Uterus (tissue), 4 donors: ENCODE results near the gene VSTM2L. TPM values are rescaled to one million over a fixed set of nuclear protein-coding genes. Genes with fewer than 3 reads are reported as not detected.

Source experiments
- DNase-seq, 2 donors: peaks; one replicate each; pipeline ENCODE4 v3.0.0-alpha.2; 2019 to 2020
- H3K27ac ChIP-seq, 2 donors: fragments of 200-600 bp; sonication (generic); 1 replicate in 1 of 2; 2 replicates in 1 of 2; pipeline ENCODE4 v1.5.1; 2016 to 2018
- H3K27me3 ChIP-seq, 2 donors: fragments of 200-600 bp; sonication (generic); one replicate each; pipeline ENCODE4 v1.5.1; 2018 to 2019; ENCODE audit warnings: control low read depth in 1 of 2
- H3K36me3 ChIP-seq, 2 donors: fragments of 200-600 bp; sonication (generic); one replicate each; pipeline ENCODE4 v1.5.1; 2019; ENCODE audit warnings: control low read depth in 1 of 2
- H3K4me1 ChIP-seq, 2 donors: fragments of 200-600 bp; sonication (generic); one replicate each; pipeline ENCODE4 v1.5.1; 2018 to 2019; ENCODE audit warnings: control low read depth in 1 of 2
- H3K4me3 ChIP-seq, 2 donors: fragments of 200-600 bp; sonication (generic); 1 replicate in 1 of 2; 2 replicates in 1 of 2; pipeline ENCODE4 v1.5.1; 2018 to 2019; ENCODE audit warnings: mild to moderate bottlenecking in 1 of 2
- H3K9me3 ChIP-seq, 2 donors: fragments of 200-600 bp; sonication (generic); one replicate each; pipeline ENCODE4 v1.5.1; 2019; ENCODE audit warnings: control low read depth in 1 of 2
- CTCF ChIP-seq, 4 experiments: fragments of 200-600 bp in 2 of 4; fragments of 450-650 bp in 2 of 4; sonication (generic) in 2 of 4; IDR thresholded peaks; one replicate each; pipeline ENCODE4 v1.5.1; 2016 to 2019; ENCODE audit warnings: antibody characterized with exemption in 4 of 4, mild to moderate bottlenecking in 2 of 4, moderate library complexity in 1 of 4
- POLR2A ChIP-seq, 2 donors: fragments of 450-650 bp; IDR thresholded peaks; one replicate each; pipeline ENCODE4 v1.6.1; 2016; ENCODE audit warnings: antibody characterized with exemption in 2 of 2, mild to moderate bottlenecking in 1 of 2, moderate library complexity in 1 of 2
- intact Hi-C: fragments of 100-400 bp; cut with DNase I; formaldehyde crosslinking; loops from one replicate; pipeline ENCODE4 v1.15.1; 2023; ENCODE audit warnings: low total_unique reads
- total RNA-seq, 4 donors: library from RNA; depleted of rRNA in 3 of 4; stranded (reverse); fragments of >200 nt in 3 of 4; gene quantifications; one replicate each; pipeline versions ENCODE4 v1.1.0 to v1.2.4, GENCODE V29; 2014 to 2023
- donor health status: DM: yes; HTN: yes; CAD: no.

Gene VSTM2L
- total RNA-seq, 4 donors from 2014 or later: 0.29 to 5.7 (median 0.73) TPM

GRCh38 chr20:37885593-37886503, 17.1 kb upstream of the VSTM2L start:
- no peaks in the 10 kb centered on the region for H3K4me1 ChIP-seq
- TF ChIP-seq POLR2A (IDR thresholded peaks at IDR 0.05) (no peak), CTCF (IDR thresholded peaks at IDR 0.05) (no peak)
- H3K27me3 ChIP-seq: no peaks in the 10 kb centered on the region
- no peak for DNase-seq
- H3K36me3 ChIP-seq: no peaks in the 10 kb centered on the region
- intact Hi-C loops: no loop called here
- no peak overlapping the region for H3K27ac ChIP-seq
- H3K9me3 ChIP-seq: no peaks in the 10 kb centered on the region
- no peak overlapping the region for H3K4me3 ChIP-seq

GRCh38 chr20:37886851-37887297, 16.1 kb upstream of the VSTM2L start:
- no peaks in the 10 kb centered on the region for H3K4me1 ChIP-seq
- no peaks in the 10 kb centered on the region for H3K9me3 ChIP-seq
- TF ChIP-seq CTCF (IDR thresholded peaks at IDR 0.05): no peak
- no peak for TF ChIP-seq POLR2A (IDR thresholded peaks at IDR 0.05)
- H3K27ac ChIP-seq: no peak overlapping the region
- intact Hi-C loops: no loop called here
- DNase-seq: no peak
- H3K36me3 ChIP-seq: no peaks in the 10 kb centered on the region
- H3K4me3 ChIP-seq: no peak overlapping the region
- H3K27me3 ChIP-seq: no peaks in the 10 kb centered on the region

- intact Hi-C loops: no loop called here
- H3K36me3 ChIP-seq: no peaks in the 10 kb centered on the region
- H3K9me3 ChIP-seq: no peaks in the 10 kb centered on the region
- DNase-seq: no peak
- H3K27me3 ChIP-seq: no peaks in the 10 kb centered on the region
- H3K4me1 ChIP-seq: no peaks in the 10 kb centered on the region
- H3K4me3 ChIP-seq: no peak overlapping the region
- H3K27ac ChIP-seq: no peak overlapping the region
- TF ChIP-seq CTCF (IDR thresholded peaks at IDR 0.05): no peak
- no peak for TF ChIP-seq POLR2A (IDR thresholded peaks at IDR 0.05)
Observed at GRCh38 chr20:37888641-37889040, 14.3 kb upstream of the VSTM2L start.

GRCh38 chr20:37890108-37890507, 12.8 kb upstream of the VSTM2L start:
- Histone ChIP-seq H3K4me3 (no peak overlapping the region), H3K27ac (no peak overlapping the region), H3K9me3 (no peaks in the 10 kb centered on the region), H3K36me3 (no peaks in the 10 kb centered on the region), H3K4me1 (no peaks in the 10 kb centered on the region), H3K27me3 (no peaks in the 10 kb centered on the region)
- TF ChIP-seq POLR2A (IDR thresholded peaks at IDR 0.05): no peak
- TF ChIP-seq CTCF (IDR thresholded peaks at IDR 0.05): no peak
- intact Hi-C loops: no loop called here
- no peak for DNase-seq

- TF ChIP-seq CTCF (IDR thresholded peaks at IDR 0.05) (no peak), POLR2A (IDR thresholded peaks at IDR 0.05) (no peak)
Observed at GRCh38 chr20:37890643-37891042, 12.3 kb upstream of the VSTM2L start.

More at GRCh38 chr20:37890643-37891042, 12.3 kb upstream of the VSTM2L start:
- no peak overlapping the region for H3K4me3 ChIP-seq
- no peak overlapping the region for H3K27ac ChIP-seq
- H3K36me3 ChIP-seq: no peaks in the 10 kb centered on the region
- H3K4me1 ChIP-seq: no peaks in the 10 kb centered on the region
- intact Hi-C loops: no loop called here
- no peaks in the 10 kb centered on the region for H3K27me3 ChIP-seq
- no peaks in the 10 kb centered on the region for H3K9me3 ChIP-seq
- DNase-seq: no peak
